HG03558 (cell line): ENCODE measurements around the gene TRPC3.

Experiments
- ATAC-seq: cut with Tn5 transposase; IDR thresholded peaks from one replicate; pipeline ENCODE4 v1.9.1; 2021; ENCODE audit warnings: moderate number of reproducible peaks; ENCODE audit not compliant: unreplicated experiment; ENCODE audit errors: extremely low read depth

Gene TRPC3

DNA sequence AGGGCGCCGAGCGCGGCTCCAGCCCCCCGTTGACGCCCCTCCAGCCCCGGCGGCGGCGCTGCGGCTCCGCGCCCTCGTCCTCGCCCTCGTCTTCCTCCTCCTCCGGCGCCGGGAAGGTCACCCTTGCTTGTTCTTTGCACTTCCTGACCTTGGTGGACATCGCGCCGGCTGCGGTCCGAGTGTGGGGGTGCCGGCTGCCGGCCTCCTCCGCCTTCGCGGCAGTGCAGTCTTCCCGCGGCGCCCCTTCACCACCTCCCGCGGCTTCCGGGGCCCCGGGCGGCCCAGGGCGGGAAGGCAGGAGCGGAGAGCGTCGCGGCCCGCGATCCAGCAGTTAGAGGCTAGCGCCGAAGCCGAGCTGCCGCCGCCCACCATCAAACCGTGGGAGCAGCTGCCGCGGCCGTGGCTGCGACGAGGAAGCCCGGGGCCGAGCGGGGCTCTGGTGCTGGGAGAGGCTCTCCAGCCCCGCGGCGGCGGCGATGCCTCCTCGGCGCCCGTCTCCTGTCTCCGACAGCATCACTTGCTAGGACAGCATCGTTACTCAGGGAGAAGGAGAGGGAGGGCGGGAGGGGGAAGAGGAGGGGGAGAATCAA, at the start of gene TRPC3:
TSS of gene TRPC3 (minus strand) at position 540 of the 590 bp plus-strand sequence. CDS start at position 160, 380 bp downstream.
- no peak for ATAC-seq

DNA sequence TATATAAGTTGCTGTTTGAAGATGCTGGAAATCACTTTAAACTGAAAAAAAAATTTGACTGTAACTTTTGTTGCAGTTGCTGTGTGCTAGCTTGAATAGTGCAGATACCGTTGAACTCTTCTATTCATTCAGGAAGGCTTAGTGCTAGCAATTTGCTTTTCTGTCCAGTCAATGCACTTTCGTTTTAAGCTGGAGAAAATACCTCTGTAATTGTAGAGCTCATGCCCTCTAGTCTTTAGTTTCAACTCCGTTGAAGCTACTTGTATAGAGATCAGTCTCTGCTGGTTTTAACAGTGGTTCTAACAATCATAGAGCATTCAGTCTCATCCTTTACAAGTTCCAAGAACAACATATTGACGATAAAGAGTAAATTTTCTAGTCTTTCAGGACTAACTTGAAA, 49.0 kb upstream of the TRPC3 start:
- no peak for ATAC-seq

DNA sequence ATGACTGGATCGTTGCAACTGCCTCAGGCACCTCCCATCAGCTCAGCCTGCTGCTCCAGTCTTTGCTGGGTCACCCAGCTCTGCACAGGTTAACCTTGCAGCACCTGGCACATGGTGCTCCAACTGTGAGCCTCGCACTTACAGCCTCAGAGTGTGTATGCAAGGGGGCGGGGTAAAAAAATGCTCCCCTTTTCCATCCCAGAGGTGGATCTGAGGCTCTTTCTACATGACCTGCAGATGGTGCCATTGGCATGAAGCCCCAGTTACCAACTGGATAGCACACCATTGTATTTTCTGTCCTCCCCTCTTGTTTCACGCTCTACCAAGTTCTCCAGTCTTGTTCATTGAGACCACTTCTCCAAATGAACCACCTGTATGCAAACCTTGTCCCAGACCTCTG, 46.2 kb upstream of the TRPC3 start:
- no peak for ATAC-seq

DNA sequence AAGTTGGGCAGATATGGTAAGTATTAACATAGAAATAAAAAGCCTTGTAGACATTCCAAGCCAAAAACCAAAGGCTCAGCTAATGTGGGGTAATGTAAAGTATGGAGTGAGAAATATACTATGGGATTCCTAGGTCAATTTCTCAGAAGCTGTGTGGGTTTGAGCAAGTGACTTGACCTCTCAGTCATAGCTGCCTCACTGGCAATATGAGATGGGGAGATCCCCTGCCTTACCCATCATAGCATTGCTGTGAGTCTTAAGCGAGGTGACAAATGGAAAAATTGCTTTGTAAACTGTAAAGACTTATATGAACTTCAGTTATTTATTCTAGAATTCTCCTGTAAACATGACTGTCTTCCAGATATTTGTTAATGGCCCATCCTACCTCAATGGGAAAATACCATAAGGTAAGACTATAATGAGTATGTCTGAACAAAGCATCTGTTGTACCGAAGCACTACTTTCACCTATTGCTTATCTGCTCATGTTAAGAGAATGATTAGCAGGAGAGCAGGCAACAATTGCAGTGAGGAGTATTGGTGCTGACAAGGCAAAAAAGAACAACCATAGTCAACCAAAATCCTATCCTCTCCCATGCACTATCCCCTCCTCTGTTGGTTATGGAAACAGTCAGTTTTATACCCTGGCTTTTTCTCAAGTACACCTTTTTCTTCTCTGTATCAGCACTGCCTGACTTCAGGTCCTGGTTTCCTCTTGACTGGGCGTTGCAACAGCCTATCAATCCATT, 44.1 kb upstream of the TRPC3 start:
- ATAC-seq = no peak

DNA sequence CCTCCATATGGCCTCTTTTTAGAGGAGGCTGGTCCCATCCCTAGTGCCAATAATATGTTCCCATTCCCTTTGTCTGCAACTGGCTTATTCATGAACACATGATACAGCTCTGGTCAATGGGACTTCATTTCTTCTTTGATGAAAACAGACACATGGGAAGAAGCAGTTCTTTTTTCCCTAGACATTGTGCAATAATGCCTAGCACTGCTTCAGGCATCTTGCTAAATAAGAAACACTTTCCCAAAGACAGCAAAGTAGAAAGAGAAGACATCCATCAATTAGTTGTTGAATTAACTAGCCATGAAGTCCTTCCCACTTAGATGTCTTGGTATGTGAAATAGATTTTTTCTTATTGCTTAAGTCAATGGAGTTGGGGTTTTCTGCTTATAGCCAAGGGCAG, 40.1 kb upstream of the TRPC3 start:
- no peak for ATAC-seq

DNA sequence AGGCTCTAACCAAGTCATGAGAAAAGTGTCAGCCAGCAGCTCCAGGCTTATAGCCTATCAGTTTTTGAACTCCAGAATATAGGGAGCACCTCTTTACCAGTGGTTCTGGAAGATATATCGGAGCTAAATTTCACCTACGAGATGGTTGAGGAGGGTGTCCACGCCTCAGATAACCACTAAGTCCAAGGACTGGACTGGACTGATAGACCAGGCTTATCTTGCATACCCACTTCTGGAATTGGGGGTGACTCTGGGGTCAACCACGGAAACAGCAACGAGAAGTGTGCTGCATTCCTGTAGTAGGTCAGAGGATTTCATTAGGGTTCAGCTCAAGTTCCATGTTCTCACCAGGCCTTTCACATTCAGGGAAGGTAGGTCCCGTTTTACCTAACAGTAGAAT, 38.6 kb upstream of the TRPC3 start:
- no peak for ATAC-seq

DNA sequence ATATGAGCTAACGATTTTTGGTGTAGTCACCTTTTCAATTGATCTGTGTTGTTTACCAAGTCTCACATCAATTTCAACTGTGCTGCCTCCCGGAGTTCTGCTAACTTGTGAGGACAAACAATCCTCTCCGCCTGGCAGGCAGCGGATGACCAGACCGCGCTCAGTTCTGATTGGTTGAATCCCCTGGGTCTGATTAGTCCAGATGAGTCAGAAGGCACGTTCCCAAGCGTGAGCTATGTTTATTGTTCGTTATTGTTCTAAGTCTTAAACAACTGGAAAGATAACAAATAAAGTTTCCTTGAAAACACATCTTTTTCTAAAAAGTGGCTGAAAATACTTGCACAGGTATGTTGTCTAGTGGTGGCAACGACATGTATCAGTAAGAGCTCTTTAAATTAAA, 37.9 kb upstream of the TRPC3 start:
- no peak for ATAC-seq

DNA sequence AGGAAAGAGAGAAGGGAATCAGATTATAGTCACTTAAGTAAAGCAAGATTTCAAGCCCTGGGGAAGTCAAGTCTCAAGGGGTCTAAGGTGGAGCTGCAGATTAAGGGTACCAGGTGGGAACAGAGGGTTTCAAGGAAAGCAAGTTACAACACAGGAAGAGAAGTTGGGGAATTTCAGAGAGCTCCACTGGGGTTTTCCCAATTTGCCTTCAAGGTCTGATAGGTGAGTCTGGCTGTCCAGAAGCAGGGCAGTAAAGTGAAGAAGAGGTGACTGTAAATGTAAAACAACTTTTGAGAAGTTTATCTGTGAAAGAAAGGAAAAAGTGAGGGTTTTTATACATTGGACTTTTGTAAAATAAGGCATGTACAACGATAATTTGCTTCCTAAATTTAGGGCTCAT, 37.1 kb upstream of the TRPC3 start:
- ATAC-seq = no peak

DNA sequence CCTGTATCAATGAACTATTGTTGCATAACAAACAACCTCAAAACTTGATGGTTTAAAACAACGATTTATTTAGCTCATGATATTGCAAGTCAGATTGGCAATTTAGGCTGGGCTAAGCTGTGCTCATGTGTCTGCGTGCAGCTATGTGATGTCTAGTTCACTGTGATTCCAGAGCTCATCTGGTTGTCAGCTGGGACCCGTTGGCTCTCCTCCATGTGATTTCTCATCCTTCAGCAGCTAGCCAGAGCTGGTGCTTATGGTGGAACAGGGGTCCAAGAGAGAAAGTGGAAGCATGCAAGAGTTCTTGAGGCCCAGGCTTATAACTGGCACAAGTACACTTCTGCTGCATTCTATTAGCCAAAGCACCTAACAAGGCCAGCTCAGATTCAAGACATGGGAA, 28.8 kb upstream of the TRPC3 start:
- ATAC-seq = no peak

DNA sequence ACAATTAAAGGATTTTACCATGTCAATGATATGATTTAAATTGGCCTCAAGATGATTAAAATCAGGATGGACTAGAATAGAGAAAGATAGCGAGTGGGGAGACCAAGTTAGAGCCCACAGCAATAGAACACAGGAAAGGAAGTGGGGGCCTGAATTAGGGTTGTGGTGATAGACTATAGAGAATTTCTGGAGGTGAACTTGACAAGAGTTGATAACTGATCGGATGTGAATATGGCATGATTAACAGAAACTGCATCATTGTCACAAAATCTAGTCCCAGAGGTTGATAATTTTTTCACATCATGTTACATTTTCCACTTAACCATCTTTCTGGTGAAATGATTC, 26.3 kb upstream of the TRPC3 start:
- peak; percentile 24 for ATAC-seq

DNA sequence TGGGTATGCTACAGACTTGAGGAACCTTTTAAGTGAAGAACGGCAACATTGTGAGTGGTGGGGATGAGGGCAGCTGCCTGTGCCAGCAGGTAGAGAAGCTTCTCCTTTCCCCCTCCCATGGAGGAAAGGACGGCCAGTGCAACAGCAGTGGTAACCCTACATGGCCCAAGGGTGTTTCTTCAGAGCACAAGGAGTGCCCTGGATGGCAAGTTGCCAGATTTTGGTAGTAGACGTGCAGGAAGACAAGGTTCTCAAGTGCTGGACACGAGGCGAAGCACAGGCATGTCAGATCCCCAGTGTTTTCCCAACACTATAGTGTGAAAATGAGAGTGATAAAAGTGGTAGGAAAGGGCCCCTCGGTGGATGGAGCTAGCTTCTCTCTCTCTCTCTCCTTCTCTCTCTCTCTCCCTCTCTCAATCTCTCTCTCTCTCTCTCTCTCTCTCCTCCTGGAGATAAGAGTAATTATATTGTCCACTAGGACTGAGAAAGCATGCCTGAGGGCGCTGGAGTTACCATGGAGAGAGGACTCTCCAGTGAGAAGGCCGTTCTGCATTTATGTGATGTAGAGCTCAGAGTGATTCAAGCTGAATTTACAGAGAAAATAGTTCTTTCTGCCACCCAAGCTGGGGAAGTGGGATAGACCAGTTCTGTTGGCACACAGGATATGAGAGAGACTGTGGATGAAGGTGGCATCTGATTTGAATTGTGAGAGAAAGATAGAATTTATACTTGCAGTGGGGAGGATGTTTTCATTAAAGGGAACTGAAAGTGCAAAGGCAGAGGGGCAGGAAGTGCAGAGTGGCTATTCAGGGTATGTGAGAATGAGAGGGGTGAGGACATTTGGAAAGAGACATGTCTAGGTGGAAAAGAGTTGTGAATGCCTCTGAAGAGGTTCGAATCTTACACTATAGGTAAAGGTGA, 25.7 kb upstream of the TRPC3 start:
- ATAC-seq = peak; percentile 97

DNA sequence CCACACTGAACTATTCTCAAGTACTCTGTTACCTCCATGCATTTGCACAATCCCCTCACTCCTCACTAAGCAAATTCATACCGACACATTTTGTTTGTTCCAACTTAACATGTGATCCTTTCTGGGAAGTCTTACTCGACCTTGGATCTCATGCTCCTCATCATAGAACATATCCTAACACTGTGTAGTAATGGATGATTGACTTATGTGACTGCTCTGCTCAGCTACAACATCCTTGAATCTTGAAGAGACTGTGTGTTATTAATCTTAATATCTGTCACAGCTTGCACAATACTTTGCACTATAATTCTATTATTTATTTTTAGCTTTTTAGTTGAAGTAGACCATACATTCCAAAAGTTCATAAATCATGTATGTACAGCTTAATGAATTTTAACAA, 23.9 kb upstream of the TRPC3 start:
- no peak for ATAC-seq

DNA sequence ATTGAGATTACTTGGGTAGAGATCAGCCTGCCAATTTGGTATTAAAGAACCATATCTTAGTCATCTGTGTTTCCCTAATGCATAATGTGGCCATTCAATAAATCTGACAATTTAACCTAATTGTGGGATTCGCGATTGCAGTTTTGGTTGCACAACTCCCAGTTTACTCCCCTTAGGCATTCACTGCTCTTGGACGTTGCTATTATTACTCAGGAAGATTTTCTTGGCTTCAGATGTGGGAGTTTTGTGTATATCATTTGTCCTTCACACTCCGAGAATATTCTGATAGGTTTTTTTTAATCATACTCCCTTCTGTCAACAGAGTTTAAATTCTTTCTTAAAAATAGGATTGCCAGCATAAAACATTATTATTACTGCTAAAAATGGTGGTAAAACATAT, 22.0 kb upstream of the TRPC3 start:
- no peak for ATAC-seq

DNA sequence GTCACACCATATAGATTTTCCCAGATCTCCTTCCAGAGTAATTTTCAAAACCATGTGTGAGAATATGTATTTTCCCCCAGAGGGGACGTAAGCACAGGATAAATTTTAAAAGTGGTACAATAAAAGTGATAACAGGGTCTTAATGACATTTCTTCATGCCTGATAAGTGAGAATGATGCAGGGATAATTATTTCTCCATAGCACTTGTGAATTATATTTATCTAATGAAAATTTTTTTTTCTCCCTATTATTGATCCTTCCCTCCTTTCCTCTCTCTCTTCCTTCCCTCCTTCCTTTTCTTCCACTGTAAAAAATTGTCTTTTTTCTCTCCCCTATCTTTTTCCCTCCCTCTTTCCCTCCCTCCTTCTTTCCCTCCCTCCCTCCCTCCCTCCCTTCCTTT, 17.0 kb upstream of the TRPC3 start:
- ATAC-seq = no peak

DNA sequence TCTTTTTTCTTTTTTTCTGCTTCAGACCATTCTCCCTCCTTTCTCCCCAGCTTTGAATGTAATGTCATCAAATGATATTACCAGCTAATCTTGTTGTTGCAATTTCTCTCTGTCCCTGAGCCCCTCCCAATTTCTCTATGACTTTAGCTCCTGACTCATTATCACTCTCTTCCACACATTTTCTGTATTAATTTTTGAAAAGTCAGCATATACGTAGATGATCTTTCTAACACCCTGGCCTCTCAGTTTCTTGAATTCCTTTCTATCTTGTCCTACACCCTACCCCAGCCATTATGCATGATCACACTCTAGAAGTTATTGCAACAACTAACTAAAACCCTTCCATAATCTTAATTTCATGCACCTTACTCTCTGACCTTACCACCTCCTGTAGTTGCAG, 13.1 kb upstream of the TRPC3 start:
- ATAC-seq = no peak

DNA sequence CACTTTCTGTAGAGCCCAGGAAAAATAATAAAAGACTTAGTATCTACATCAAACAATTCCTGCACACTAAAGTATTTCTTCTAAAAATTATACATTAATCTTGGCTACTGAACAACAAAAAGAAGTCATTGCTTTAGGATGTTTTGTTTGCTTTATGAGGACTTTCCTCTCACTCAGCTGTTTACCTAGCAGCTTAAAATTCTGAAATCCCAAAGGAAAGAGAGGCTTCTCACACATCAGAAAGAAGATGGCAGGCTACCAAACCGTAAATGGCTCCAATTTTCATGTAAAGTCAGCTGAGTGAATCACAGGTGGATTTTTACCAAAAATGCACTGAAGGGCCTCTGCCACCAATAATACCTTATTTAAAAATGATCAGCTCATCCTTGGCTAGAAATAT, 9.0 kb upstream of the TRPC3 start:
- ATAC-seq = no peak

DNA sequence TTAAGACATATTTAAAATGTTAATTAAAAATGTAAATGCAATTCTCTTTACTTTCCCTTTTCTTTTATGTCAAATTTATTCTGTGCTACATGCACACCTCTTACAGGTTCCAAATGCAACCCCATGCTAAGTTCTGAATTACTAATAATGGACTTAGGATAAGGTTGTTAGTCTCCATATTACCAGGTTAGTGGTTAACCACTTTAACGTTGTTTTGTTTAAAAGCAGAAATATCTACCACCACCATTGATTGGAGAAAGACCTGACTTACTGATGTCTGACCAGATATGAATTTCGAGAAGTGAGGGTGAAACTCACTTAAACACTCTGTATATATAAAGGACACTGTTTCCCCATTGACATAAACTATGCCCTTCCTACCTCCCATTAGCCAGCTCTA, 6.9 kb upstream of the TRPC3 start:
- no peak for ATAC-seq

DNA sequence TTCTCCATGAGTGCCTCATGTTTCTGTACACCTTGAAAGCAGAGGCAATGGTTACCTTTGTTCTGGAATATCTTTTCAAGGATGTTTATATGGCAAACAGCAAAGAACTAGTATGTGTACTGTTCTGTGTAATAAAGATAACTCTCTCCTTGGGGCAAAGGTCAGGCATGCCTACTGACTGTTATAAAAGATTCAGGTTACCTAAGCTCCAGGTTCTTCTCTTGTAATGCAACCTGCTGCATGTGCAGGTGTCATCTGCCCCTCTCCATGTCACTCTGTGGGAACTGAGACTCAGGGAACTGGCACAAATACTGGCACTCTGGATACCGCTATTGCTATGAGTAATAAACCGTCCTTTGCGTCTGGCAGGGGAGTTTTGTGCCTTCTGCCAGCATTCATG, 5.4 kb upstream of the TRPC3 start:
- no peak for ATAC-seq

DNA sequence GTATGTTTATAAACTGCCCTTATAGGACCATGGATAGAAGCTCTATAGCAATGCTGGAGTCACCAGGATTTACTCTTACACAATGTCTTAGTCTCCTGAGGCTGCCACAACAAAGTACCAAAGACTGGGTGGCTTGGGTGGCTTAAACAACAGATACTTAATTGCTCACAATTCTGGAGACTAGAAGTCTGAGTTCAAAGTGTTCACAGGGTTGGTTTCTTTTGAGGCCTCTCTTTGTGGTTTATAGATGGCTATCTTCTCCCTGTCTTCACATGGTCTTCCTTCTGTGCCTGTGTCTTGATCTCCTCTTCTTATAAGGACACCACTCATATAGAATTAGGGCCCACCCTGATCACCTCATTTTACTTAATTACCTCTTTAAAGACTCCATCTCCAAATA, 2.0 kb upstream of the TRPC3 start:
- no peak for ATAC-seq

DNA sequence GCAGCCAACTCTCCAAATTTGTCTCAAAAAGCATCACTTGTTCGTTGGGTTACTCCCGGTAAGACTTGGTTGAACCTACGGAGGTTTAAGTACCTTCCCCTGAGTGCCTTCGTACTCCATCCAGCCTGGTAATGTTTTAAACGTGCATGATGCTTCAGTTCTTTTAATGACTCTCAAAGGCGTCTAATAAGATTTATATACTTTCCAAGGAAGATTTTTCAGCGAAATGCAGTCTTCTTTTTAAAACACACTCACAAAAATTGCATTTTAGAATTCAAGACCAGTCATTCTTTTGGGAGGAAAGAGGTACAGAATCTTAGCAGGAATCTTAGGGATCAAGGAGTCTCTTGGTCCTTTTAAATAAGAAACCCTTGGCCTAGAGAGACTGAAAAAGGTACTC, 430 bp upstream of the TRPC3 start:
- ATAC-seq = no peak
